Neural cell (in vitro differentiated cells): ENCODE results near the gene LIPK. TPM values are rescaled to one million over a fixed set of nuclear protein-coding genes. Genes with fewer than 3 reads are reported as not detected.

Experiments
- H2AFZ ChIP-seq: fragments of 200-600, 300-800 bp; sonication (generic), shearing (Covaris generic); 2 replicates; pipeline ENCODE4 v1.6.0; 2014; ENCODE audit warnings: low read depth, mild to moderate bottlenecking, antibody characterized with exemption, low read length, moderate library complexity
- H3F3A ChIP-seq: fragments of 200-600 bp; shearing (Covaris generic); 2 replicates; pipeline ENCODE4 v1.6.1; 2016; ENCODE audit warnings: mild to moderate bottlenecking, moderate library complexity, mixed read lengths, antibody characterized with exemption, low read length; ENCODE audit not compliant: insufficient read depth, poor library complexity, severe bottlenecking
- H3K27ac ChIP-seq: fragments of 200-600, 300-800 bp; sonication (generic), shearing (Covaris generic); 2 replicates; pipeline ENCODE4 v1.5.1; 2014; ENCODE audit warnings: mild to moderate bottlenecking, low read length, moderate library complexity
- H3K27me3 ChIP-seq: fragments of 300-800, 200-600 bp; sonication (generic), shearing (Covaris generic); 2 replicates; pipeline ENCODE4 v1.6.0; 2014; ENCODE audit warnings: mild to moderate bottlenecking, low read depth, low read length, moderate library complexity; ENCODE audit not compliant: insufficient read depth
- H3K36me3 ChIP-seq: fragments of 300-800, 200-600 bp; sonication (generic), shearing (Covaris generic); 2 replicates; pipeline ENCODE4 v1.5.1; 2014; ENCODE audit warnings: mild to moderate bottlenecking, antibody characterized with exemption, low read length, moderate library complexity; ENCODE audit not compliant: insufficient read depth
- H3K4me2 ChIP-seq: fragments of 300-800, 200-600 bp; sonication (generic), shearing (Covaris generic); 2 replicates; pipeline ENCODE4 v1.6.0; 2014; ENCODE audit warnings: mild to moderate bottlenecking, low read length
- H3K4me3 ChIP-seq: fragments of 300-800, 200-600 bp; sonication (generic), shearing (Covaris generic); 2 replicates; pipeline ENCODE4 v1.5.1; 2014; ENCODE audit warnings: mild to moderate bottlenecking, low read length, moderate library complexity
- H3K79me2 ChIP-seq: fragments of 200-600 bp; shearing (Covaris generic); replicated peaks from 2 replicates; pipeline ENCODE4 v1.6.0; 2014; ENCODE audit warnings: mild to moderate bottlenecking, low read length, moderate library complexity; ENCODE audit not compliant: insufficient read depth
- H3K9ac ChIP-seq: fragments of 300-800, 200-600 bp; sonication (generic), shearing (Covaris generic); 2 replicates; pipeline ENCODE4 v1.6.1; 2016; ENCODE audit warnings: mild to moderate bottlenecking, low read length, mixed read lengths
- H3K9me2 ChIP-seq: fragments of 200-600 bp; shearing (Covaris generic); 2 replicates; pipeline ENCODE4 v1.6.1; 2016; ENCODE audit warnings: mild to moderate bottlenecking, low read length, mixed read lengths; ENCODE audit not compliant: insufficient read depth
- H3K9me3 ChIP-seq: fragments of 200-600, 300-800 bp; sonication (generic), shearing (Covaris generic); 2 replicates; pipeline ENCODE4 v1.6.1; 2016; ENCODE audit warnings: mild to moderate bottlenecking, mixed run types, low read length, moderate library complexity, mixed read lengths
- H4K20me1 ChIP-seq: fragments of 200-600 bp; shearing (Covaris generic); 2 replicates; pipeline ENCODE4 v1.6.1; 2016; ENCODE audit warnings: mild to moderate bottlenecking, mixed run types; ENCODE audit not compliant: insufficient read depth
- CTCF ChIP-seq: fragments of 450-650 bp; IDR thresholded peaks from 2 replicates; pipeline ENCODE4 v1.5.1; 2014; ENCODE audit warnings: antibody characterized with exemption, mild to moderate bottlenecking, moderate library complexity; ENCODE audit not compliant: poor library complexity, severe bottlenecking
- EP300 ChIP-seq: fragments of 450-650 bp; conservative IDR thresholded peaks from 2 replicates; pipeline ENCODE4 v1.6.1; 2014; ENCODE audit warnings: antibody characterized with exemption, mild to moderate bottlenecking, moderate library complexity; ENCODE audit not compliant: poor library complexity, severe bottlenecking
- EZH2 ChIP-seq: fragments of 200-600, 300-800 bp; shearing (Covaris generic), sonication (generic); IDR thresholded peaks from 2 replicates; pipeline ENCODE4 v1.6.1; 2014; ENCODE audit warnings: antibody characterized with exemption, low read length, borderline replicate concordance, mild to moderate bottlenecking; ENCODE audit not compliant: insufficient read depth, poor library complexity, severe bottlenecking
- MXI1 ChIP-seq: fragments of 450-650 bp; conservative IDR thresholded peaks from 2 replicates; pipeline ENCODE4 v1.6.1; 2014; ENCODE audit warnings: antibody characterized with exemption, mild to moderate bottlenecking; ENCODE audit not compliant: poor library complexity, severe bottlenecking
- POLR2AphosphoS5 ChIP-seq: IDR thresholded peaks from 2 replicates; pipeline ENCODE4 v1.6.1; 2012
- RAD21 ChIP-seq: fragments of 450-650 bp; conservative IDR thresholded peaks from 2 replicates; pipeline ENCODE4 v1.6.1; 2014; ENCODE audit warnings: antibody characterized with exemption, mild to moderate bottlenecking, moderate library complexity
- SMC3 ChIP-seq: fragments of 450-650 bp; conservative IDR thresholded peaks from 2 replicates; pipeline ENCODE4 v1.6.1; 2014; ENCODE audit warnings: antibody characterized with exemption, mild to moderate bottlenecking, moderate library complexity; ENCODE audit not compliant: poor library complexity
- TAF1 ChIP-seq: IDR thresholded peaks from 2 replicates; pipeline ENCODE4 v1.6.1; 2012; ENCODE audit warnings: low read depth
- polyA plus RNA-seq: library from polyadenylated mRNA; depleted of rRNA; stranded (reverse); fragments of >200 nt; gene quantifications from 2 replicates; pipeline ENCODE4 v1.2.3, GENCODE V29; 2014
- TF ChIP-seq, protein P1 (sequence below): IDR thresholded peaks from 2 replicates; pipeline ENCODE4 v1.6.1; 2012; ENCODE audit warnings: borderline replicate concordance

The LIPK gene
- polyA plus RNA-seq, 1 donor from 2014 or later: not detected

GRCh38 chr10:88689366-88689765, 16.7 kb upstream of the LIPK start:
- Histone ChIP-seq H3K36me3 (no peaks in the 10 kb centered on the region), H3K4me3 (no peak overlapping the region), H3K9me3 (no peaks in the 10 kb centered on the region), H3K9ac (no peak overlapping the region), H3K27ac (no peak overlapping the region), H3K9me2 (no peaks in the 10 kb centered on the region), H3K27me3 (no peaks in the 10 kb centered on the region), H2AFZ (no peak overlapping the region), H3K79me2 (no peaks in the 10 kb centered on the region), H4K20me1 (no peaks in the 10 kb centered on the region), H3K4me2 (no peak overlapping the region), H3F3A (no peaks in the 10 kb centered on the region)
- TF ChIP-seq EZH2: no peak
- no peak for TF ChIP-seq RAD21
- no peak for TF ChIP-seq POLR2AphosphoS5
- no peak for TF ChIP-seq TAF1
- no peak for TF ChIP-seq SMC3
- TF ChIP-seq, protein P1, sequence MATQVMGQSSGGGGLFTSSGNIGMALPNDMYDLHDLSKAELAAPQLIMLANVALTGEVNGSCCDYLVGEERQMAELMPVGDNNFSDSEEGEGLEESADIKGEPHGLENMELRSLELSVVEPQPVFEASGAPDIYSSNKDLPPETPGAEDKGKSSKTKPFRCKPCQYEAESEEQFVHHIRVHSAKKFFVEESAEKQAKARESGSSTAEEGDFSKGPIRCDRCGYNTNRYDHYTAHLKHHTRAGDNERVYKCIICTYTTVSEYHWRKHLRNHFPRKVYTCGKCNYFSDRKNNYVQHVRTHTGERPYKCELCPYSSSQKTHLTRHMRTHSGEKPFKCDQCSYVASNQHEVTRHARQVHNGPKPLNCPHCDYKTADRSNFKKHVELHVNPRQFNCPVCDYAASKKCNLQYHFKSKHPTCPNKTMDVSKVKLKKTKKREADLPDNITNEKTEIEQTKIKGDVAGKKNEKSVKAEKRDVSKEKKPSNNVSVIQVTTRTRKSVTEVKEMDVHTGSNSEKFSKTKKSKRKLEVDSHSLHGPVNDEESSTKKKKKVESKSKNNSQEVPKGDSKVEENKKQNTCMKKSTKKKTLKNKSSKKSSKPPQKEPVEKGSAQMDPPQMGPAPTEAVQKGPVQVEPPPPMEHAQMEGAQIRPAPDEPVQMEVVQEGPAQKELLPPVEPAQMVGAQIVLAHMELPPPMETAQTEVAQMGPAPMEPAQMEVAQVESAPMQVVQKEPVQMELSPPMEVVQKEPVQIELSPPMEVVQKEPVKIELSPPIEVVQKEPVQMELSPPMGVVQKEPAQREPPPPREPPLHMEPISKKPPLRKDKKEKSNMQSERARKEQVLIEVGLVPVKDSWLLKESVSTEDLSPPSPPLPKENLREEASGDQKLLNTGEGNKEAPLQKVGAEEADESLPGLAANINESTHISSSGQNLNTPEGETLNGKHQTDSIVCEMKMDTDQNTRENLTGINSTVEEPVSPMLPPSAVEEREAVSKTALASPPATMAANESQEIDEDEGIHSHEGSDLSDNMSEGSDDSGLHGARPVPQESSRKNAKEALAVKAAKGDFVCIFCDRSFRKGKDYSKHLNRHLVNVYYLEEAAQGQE: no peak
- no peak for TF ChIP-seq MXI1
- TF ChIP-seq EP300: no peak
- TF ChIP-seq CTCF: no peak

GRCh38 chr10:88693392-88694020, 12.5 kb upstream of the LIPK start:
- Histone ChIP-seq H3F3A (no peaks in the 10 kb centered on the region), H3K27me3 (no peaks in the 10 kb centered on the region), H3K79me2 (no peaks in the 10 kb centered on the region), H3K9ac (no peak overlapping the region), H3K27ac (no peak overlapping the region), H2AFZ (no peak overlapping the region), H3K9me3 (no peaks in the 10 kb centered on the region), H3K4me2 (no peak overlapping the region), H3K4me3 (no peak overlapping the region), H4K20me1 (no peaks in the 10 kb centered on the region), H3K36me3 (no peaks in the 10 kb centered on the region), H3K9me2 (no peaks in the 10 kb centered on the region)
- TF ChIP-seq MXI1: no peak
- no peak for TF ChIP-seq EP300
- no peak for TF ChIP-seq POLR2AphosphoS5
- TF ChIP-seq, protein P1: no peak
- TF ChIP-seq RAD21: no peak
- no peak for TF ChIP-seq SMC3
